Astrocyte (in vitro differentiated cells and primary cell): ENCODE measurements around the gene PMEL. TPM values are rescaled to one million over a fixed set of nuclear protein-coding genes. Genes with fewer than 3 reads are reported as not detected.
A peak's percentile ranks its signal among the peaks of the same experiment; 100 is the strongest.

Source experiments
- DNase-seq: peaks from one replicate; pipeline ENCODE4 v3.0.0-alpha.2; 2010; ENCODE audit warnings: low read depth
- FAIRE-seq: peaks from 2 replicates; lab custom pipeline; 2011; peaks lifted over from hg19 to GRCh38; lab: Jason Lieb, UNC
- H2AFZ ChIP-seq: 2 replicates; pipeline ENCODE4 v1.6.0; 2012; ENCODE audit warnings: low read depth, low read length, inconsistent platforms
- H3K27ac ChIP-seq: 2 replicates; pipeline ENCODE4 v1.5.1; 2011; ENCODE audit warnings: low read depth, low read length, inconsistent platforms
- H3K27me3 ChIP-seq: 2 replicates; pipeline ENCODE4 v1.6.0; 2011; ENCODE audit warnings: low read length, inconsistent platforms; ENCODE audit not compliant: insufficient read depth
- H3K36me3 ChIP-seq: 2 replicates; pipeline ENCODE4 v1.5.1; 2011; ENCODE audit warnings: low read length, inconsistent platforms; ENCODE audit not compliant: insufficient read depth
- H3K4me1 ChIP-seq: 2 replicates; pipeline ENCODE4 v1.5.1; 2011; ENCODE audit warnings: low read length, inconsistent platforms; ENCODE audit not compliant: insufficient read depth
- H3K4me2 ChIP-seq: 2 replicates; pipeline ENCODE4 v1.6.0; 2012; ENCODE audit warnings: low read length, inconsistent platforms
- H3K4me3 ChIP-seq: 2 replicates; pipeline ENCODE4 v1.5.1; 2011; ENCODE audit warnings: low read depth, mild to moderate bottlenecking, low read length, inconsistent platforms; ENCODE audit not compliant: insufficient read depth
- H3K79me2 ChIP-seq: 2 replicates; pipeline ENCODE4 v1.6.0; 2012; ENCODE audit warnings: mild to moderate bottlenecking, low read length, inconsistent platforms; ENCODE audit not compliant: insufficient read depth
- H3K9ac ChIP-seq: 2 replicates; pipeline ENCODE4 v1.6.0; 2012; ENCODE audit warnings: mild to moderate bottlenecking, low read length, inconsistent platforms
- H3K9me3 ChIP-seq: 2 replicates; pipeline ENCODE4 v1.5.1; 2012; ENCODE audit warnings: low read depth, mild to moderate bottlenecking, low read length, inconsistent platforms; ENCODE audit not compliant: insufficient read depth
- H4K20me1 ChIP-seq: 2 replicates; pipeline ENCODE4 v1.6.0; 2012; ENCODE audit warnings: low read length, inconsistent platforms; ENCODE audit not compliant: insufficient read depth
- H3K27ac Mint-ChIP-seq: one replicate; pipeline ENCODE4 v1.8.0; 2021; ENCODE audit warnings: mild to moderate bottlenecking, mixed read lengths; ENCODE audit not compliant: unreplicated experiment
- H3K27me3 Mint-ChIP-seq: one replicate; pipeline ENCODE4 v1.8.0; 2021; ENCODE audit warnings: low read depth, mixed read lengths; ENCODE audit not compliant: unreplicated experiment
- H3K36me3 Mint-ChIP-seq: one replicate; pipeline ENCODE4 v1.8.0; 2021; ENCODE audit warnings: low read depth, mixed read lengths; ENCODE audit not compliant: unreplicated experiment
- H3K4me1 Mint-ChIP-seq: one replicate; pipeline ENCODE4 v1.8.0; 2021; ENCODE audit warnings: low read depth, mixed read lengths; ENCODE audit not compliant: unreplicated experiment
- H3K4me3 Mint-ChIP-seq: one replicate; pipeline ENCODE4 v1.8.0; 2021; ENCODE audit warnings: mild to moderate bottlenecking, moderate library complexity, mixed read lengths; ENCODE audit not compliant: unreplicated experiment
- H3K9me3 Mint-ChIP-seq: one replicate; pipeline ENCODE4 v1.8.0; 2021; ENCODE audit warnings: mild to moderate bottlenecking, mixed read lengths; ENCODE audit not compliant: unreplicated experiment
- EZH2 ChIP-seq: IDR thresholded peaks from 2 replicates; pipeline ENCODE4 v1.6.1; 2012; ENCODE audit warnings: mild to moderate bottlenecking, low read length, inconsistent platforms; ENCODE audit not compliant: insufficient read depth
- total RNA-seq: library from RNA; stranded (reverse); gene quantifications from 2 replicates; pipeline ENCODE4 v1.2.1, GENCODE V29; 2021
- TF ChIP-seq, protein P1 (sequence below): IDR thresholded peaks from 2 replicates; pipeline ENCODE4 v1.5.1; 2011; ENCODE audit warnings: low read depth, mild to moderate bottlenecking, inconsistent platforms, low read length, moderate library complexity; ENCODE audit not compliant: insufficient read depth

PMEL gene
- total RNA-seq, 1 donor from 2014 or later, result 13.8 TPM

DNA sequence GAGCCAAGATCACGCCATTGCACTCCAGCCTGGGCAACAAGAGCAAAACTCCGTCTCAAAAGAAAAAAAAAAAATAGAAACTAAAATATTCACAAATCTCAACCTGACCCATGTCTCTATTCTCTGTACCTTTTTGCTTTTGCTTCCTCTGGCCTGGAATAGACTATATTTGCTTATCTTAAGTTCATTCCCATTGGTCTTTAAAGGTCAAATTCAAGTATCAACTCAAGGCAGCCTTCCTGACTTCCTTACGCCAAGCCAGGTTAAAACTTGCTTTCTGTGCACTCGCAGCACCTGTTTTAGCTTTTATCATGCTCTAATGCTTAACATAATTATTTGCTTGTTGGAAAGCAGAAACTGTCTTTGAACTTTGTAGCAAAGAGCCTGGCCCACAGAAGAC lies 52.9 kb downstream of the PMEL start:
- H3K4me3 ChIP-seq, result no peak overlapping the region
- DNase-seq (no peak), FAIRE-seq (no peak)
- H3K9ac ChIP-seq, result no peak overlapping the region
- peaks cover 26% of the 10 kb centered on the region for H4K20me1 ChIP-seq
- Mint-ChIP-seq H3K36me3 (peaks cover 6% of the 10 kb centered on the region), H3K27me3 (no peaks in the 10 kb centered on the region), H3K9me3 (no peaks in the 10 kb centered on the region), H3K27ac (no peak overlapping the region), H3K4me3 (no peak overlapping the region), H3K4me1 (peaks cover 13% of the 10 kb centered on the region)
- TF ChIP-seq, protein P1, sequence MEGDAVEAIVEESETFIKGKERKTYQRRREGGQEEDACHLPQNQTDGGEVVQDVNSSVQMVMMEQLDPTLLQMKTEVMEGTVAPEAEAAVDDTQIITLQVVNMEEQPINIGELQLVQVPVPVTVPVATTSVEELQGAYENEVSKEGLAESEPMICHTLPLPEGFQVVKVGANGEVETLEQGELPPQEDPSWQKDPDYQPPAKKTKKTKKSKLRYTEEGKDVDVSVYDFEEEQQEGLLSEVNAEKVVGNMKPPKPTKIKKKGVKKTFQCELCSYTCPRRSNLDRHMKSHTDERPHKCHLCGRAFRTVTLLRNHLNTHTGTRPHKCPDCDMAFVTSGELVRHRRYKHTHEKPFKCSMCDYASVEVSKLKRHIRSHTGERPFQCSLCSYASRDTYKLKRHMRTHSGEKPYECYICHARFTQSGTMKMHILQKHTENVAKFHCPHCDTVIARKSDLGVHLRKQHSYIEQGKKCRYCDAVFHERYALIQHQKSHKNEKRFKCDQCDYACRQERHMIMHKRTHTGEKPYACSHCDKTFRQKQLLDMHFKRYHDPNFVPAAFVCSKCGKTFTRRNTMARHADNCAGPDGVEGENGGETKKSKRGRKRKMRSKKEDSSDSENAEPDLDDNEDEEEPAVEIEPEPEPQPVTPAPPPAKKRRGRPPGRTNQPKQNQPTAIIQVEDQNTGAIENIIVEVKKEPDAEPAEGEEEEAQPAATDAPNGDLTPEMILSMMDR, result no peak
- no peak for TF ChIP-seq EZH2
- peaks cover 37% of the 10 kb centered on the region for H3K79me2 ChIP-seq
- H2AFZ ChIP-seq, result no peak overlapping the region
- no peaks in the 10 kb centered on the region for H3K27me3 ChIP-seq
- no peaks in the 10 kb centered on the region for H3K9me3 ChIP-seq
- no peak overlapping the region for H3K4me2 ChIP-seq
- no peak overlapping the region for H3K27ac ChIP-seq
- H3K36me3 ChIP-seq, result peaks cover 3% of the 10 kb centered on the region
- peaks cover 8% of the 10 kb centered on the region for H3K4me1 ChIP-seq

DNA sequence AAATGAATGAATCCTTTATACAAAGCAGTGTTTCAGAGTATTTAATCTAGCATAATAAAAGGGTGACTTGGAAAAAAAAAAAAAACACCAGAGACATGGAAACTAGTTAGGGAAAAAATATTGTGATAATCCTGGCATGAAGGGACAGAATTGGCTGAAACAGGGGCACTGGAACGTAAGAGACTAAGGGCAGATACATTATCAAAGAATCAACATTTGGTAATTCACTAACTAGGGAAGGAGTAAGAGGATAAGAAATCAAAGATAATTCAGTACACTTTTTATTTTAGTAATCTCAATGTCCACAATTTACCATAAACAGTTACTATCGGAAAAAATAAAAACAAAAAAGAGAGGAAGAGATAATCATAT lies 56.3 kb downstream of the PMEL start:
- peak overlapping the region; percentile 13 for H3K9ac ChIP-seq
- Mint-ChIP-seq H3K36me3 (peaks cover 6% of the 10 kb centered on the region), H3K4me1 (peaks cover 11% of the 10 kb centered on the region), H3K27ac (peak overlapping the region; percentile 63), H3K27me3 (no peaks in the 10 kb centered on the region), H3K9me3 (no peaks in the 10 kb centered on the region), H3K4me3 (no peak overlapping the region)
- H3K36me3 ChIP-seq, result peaks cover 3% of the 10 kb centered on the region
- H3K4me3 ChIP-seq, result no peak overlapping the region
- no peak for DNase-seq
- H3K27me3 ChIP-seq, result no peaks in the 10 kb centered on the region
- no peak for FAIRE-seq
- H3K79me2 ChIP-seq, result peaks cover 11% of the 10 kb centered on the region
- H2AFZ ChIP-seq, result no peak overlapping the region
- peaks cover 5% of the 10 kb centered on the region for H4K20me1 ChIP-seq
- no peaks in the 10 kb centered on the region for H3K9me3 ChIP-seq
- TF ChIP-seq, protein P1, result no peak
- no peak for TF ChIP-seq EZH2
- peak overlapping the region; percentile 44 for H3K4me2 ChIP-seq
- H3K27ac ChIP-seq, result peak overlapping the region; percentile 24
- peaks cover 2% of the 10 kb centered on the region for H3K4me1 ChIP-seq

DNA sequence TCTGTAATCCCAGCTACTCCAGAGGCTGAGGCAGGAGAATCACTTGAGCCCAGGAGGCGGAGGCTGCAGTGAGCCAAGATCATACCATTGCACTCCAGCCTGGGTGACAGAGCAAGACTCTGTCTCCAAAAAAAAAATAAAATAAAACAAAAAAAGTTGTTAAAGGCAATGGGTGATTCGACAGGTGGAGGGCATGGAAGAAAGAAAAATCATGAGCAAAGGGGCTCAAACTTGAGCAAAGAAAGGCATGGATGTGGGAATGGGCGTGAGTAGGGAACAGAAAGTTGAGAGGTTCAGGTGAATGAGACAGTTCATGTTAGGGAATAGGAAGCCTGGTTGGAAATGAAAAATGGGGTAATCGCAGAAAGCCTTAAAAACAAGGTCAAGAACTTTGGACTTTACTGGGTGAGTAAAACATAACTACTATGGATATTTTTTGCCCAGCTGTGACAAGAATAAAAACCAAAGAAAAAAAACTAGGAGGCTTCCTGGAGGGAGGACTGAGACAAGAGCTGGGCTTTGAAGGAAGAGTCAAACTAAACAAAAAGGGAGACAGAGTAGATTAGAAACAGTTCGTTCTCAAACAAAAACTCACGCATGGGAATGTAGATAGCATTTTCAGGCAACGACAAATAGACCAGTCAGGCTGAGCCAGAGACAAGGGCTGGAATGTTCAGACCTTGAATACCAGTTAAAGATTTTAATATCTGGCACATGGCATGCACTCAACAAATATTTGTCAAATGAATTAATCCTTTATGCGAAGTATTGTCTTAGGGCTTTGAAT lies 56.9 kb downstream of the PMEL start:
- H3K4me2 ChIP-seq, result peak overlapping the region; percentile 44
- Mint-ChIP-seq H3K27ac (peak overlapping the region; percentile 63), H3K9me3 (no peaks in the 10 kb centered on the region), H3K4me3 (no peak overlapping the region), H3K36me3 (peaks cover 5% of the 10 kb centered on the region), H3K27me3 (no peaks in the 10 kb centered on the region), H3K4me1 (peaks cover 9% of the 10 kb centered on the region)
- no peak for FAIRE-seq
- no peak for TF ChIP-seq EZH2
- TF ChIP-seq, protein P1, result no peak
- peak; percentile 54 for DNase-seq
- H3K79me2 ChIP-seq, result peaks cover 8% of the 10 kb centered on the region
- H3K9ac ChIP-seq, result peak overlapping the region; percentile 13
- no peaks in the 10 kb centered on the region for H3K4me1 ChIP-seq
- H2AFZ ChIP-seq, result no peak overlapping the region
- no peaks in the 10 kb centered on the region for H3K27me3 ChIP-seq
- peaks cover under 1% of the 10 kb centered on the region for H3K36me3 ChIP-seq
- H4K20me1 ChIP-seq, result peaks cover 3% of the 10 kb centered on the region
- H3K9me3 ChIP-seq, result no peaks in the 10 kb centered on the region
- peak overlapping the region; percentile 43 for H3K27ac ChIP-seq
- H3K4me3 ChIP-seq, result no peak overlapping the region
